ENCODE data around the gene ITGA3.

ITGA3 gene

GRCh38 chr17:50095626-50096037, 39.7 kb downstream of the ITGA3 start:
- no peak for DNase-seq

GRCh38 chr17:50096092-50096491, 40.2 kb downstream of the ITGA3 start:
- DNase-seq, result no peak

DNA sequence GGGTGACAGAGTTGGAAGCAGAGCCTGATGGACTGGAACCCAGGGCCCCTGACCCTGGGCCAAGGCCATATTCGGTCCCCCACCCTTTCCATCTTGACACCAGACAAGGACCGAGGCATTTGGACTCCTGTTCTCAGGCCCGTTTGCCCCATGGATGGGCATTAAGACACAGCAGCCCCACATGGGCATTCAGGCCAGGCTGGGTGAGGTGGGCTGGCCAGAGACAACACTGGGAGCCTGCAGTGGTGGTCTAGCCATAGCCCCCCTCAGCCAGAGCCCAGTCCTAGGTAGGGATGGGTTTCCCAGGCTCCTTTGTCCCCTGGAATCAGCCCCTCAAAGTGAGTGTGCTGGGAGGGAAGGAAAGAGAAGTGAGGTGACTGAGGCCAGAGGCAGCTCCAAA, 40.8 kb downstream of the ITGA3 start:
- no peak for DNase-seq

GRCh38 chr17:50097455-50097854, 41.5 kb downstream of the ITGA3 start:
- no peak for DNase-seq

GRCh38 chr17:50097926-50098325, 42.0 kb downstream of the ITGA3 start:
- no peak for DNase-seq

DNA sequence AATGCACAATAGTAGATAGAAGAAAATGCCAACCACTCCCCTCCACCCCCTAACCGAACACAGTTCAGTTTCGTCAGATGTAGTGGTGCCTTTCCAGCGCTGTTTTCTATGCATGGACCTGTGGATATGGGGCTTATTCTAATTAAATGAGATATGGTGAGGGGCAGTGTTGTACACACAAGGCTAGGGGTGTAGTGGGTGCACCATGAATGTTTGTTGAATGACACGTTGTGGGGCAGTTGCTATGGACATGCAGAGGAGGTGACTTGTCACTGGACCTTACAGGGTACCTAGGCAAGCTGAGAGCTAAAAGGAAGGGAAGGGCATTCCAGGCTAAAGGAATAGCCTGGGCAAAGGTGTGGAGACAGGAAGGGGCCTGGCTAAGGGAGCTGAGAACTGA, 42.7 kb downstream of the ITGA3 start:
- DNase-seq, result no peak

- DNase-seq, result no peak
Measured at GRCh38 chr17:50099003-50099402, 43.1 kb downstream of the ITGA3 start.

DNA sequence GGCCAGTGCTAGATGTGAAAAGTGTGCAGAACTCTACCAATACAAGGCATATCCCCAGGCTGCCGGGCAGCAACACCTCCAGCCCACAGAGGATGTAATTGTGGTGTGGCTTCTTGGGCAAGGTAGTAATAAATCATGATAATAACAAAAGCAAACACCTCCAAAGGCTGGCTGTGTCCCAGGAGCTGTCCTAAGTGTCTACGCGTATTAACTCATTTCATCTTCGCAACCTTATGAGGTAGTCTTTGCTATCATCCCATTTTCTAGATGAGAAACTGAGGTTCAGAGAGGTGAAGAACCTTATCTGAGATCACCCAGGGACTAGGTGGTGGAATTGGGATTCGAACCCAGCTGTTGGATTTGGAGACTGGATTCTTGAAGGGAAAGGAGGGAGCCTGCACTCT, 44.6 kb downstream of the ITGA3 start:
- DNase-seq, result no peak

DNA sequence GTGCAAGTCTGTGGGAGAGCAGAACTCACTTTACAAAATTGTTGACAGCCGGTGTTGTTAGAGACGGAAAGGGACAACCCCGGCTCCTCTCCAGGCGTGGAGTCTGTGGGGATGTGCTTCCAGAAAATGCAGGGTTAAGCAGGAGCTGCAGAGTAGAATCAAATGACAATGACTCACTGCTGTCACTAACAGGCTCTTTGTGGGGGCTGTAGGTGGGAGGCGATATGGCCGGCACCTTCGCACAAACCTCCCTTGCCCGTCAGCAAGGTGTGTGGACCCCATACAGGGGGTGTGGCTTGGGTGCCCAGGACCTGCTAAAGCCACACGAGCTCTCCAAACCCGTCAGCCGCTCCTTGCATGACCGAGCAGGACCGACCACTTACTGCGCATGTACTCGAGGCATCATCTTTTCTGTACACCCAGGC, 45.0 kb downstream of the ITGA3 start:
- no peak for DNase-seq

DNA sequence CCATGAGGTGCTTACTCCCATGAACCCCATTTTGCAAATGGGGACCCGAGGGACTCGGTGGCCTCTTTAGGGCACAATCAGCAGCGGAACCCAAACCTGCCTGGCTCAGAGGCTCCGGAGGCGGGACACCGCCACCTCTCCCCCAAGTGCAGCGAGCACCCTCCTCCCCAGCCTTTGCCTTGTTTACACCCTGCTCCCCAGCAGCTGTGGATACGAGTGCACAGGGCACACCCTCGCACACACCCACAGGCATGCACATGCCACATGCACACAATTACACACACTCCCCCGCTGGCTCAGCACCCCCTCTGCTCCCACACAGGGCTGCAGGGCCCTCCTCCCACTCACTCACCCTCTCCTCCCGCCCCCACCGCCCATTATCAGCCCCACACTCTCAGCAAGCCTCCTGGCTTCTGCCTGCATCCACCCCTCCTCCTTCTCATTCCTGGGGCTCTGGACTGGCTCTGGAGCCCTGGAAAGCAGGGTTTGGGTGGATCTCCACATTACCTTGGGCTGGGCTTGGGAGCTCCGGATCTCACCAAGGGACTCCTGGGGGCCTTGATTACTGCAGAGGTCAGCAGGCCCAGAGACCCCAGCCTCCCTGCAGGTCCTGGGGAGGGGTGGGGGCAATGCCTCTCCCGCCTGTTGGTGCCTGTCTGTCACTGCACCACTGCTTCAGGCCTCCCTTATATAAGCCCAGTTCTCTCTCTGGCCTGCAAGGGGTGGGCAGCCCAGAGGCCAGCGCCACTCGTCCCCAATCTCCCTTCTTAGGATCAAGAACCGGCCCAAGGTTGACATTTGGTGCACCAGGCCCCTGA, 45.6 kb downstream of the ITGA3 start:
- no peak for DNase-seq

GRCh38 chr17:50102164-50102991, 46.5 kb downstream of the ITGA3 start:
- DNase-seq, result no peak

- DNase-seq, result no peak
Measured at GRCh38 chr17:50103252-50103651, 47.3 kb downstream of the ITGA3 start.

DNA sequence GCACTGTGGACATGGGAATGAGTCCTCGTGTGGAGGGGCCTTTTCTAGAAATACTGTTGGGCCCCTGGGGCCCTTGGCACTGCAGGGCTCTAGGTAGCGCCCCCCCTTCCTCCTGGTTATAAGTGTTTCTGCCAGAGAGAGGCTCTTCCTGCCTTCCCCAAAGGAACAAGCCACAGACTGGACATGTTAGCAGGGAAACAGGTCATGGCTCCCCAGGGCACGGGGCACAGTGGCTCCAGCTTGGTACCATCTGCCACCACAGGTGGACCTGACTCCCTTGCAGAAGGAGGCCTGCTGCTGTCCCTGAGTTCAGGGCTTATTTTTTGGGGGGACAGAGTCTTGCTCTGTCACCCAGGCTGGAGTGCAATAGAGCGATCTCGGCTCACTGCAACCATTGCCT, 48.0 kb downstream of the ITGA3 start:
- no peak for DNase-seq

GRCh38 chr17:50105811-50106210, 49.9 kb downstream of the ITGA3 start:
- no peak for DNase-seq

- no peak for DNase-seq
Measured at GRCh38 chr17:50106393-50107131, 50.7 kb downstream of the ITGA3 start.

GRCh38 chr17:50107790-50108414, 52.0 kb downstream of the ITGA3 start:
- peak; percentile 67 for DNase-seq

DNA sequence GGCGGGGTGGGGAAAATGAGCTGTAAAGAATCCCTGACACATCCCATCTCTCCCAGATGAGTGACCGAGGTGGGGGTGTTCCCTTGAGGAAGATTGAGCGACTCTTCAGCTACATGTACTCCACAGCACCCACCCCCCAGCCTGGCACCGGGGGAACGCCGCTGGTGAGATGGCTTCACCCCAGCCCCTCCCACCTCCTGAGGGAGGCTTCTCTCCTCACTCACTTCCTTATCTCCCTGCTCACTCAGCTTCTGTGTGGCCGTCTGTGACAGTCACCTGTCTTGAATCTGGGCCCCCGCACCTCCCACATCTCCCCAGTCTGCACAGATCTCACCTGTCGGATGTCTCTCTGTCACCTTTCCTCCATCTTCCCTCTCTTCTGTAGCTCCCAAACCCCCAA, 52.6 kb downstream of the ITGA3 start:
- no peak for DNase-seq

- DNase-seq, result no peak
Measured at GRCh38 chr17:50109207-50109606, 53.3 kb downstream of the ITGA3 start.

DNA sequence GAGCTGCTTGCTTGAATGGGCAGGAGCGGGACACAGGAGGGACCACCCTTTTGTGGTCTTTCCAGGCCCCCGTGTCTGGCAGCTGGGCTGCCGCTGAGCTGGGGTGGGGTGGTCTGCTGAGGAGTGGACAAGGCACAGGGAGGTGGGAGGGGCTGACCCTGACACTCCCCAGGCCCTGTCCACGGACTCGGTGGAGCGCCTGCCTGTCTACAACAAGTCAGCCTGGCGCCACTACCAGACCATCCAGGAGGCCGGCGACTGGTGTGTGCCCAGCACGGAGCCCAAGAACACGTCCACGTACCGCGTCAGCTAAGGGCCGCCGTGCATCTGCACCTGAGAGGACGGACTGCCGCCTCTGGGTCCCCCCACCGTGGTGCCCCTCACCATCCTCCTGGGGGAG, 53.9 kb downstream of the ITGA3 start:
- no peak for DNase-seq

DNA sequence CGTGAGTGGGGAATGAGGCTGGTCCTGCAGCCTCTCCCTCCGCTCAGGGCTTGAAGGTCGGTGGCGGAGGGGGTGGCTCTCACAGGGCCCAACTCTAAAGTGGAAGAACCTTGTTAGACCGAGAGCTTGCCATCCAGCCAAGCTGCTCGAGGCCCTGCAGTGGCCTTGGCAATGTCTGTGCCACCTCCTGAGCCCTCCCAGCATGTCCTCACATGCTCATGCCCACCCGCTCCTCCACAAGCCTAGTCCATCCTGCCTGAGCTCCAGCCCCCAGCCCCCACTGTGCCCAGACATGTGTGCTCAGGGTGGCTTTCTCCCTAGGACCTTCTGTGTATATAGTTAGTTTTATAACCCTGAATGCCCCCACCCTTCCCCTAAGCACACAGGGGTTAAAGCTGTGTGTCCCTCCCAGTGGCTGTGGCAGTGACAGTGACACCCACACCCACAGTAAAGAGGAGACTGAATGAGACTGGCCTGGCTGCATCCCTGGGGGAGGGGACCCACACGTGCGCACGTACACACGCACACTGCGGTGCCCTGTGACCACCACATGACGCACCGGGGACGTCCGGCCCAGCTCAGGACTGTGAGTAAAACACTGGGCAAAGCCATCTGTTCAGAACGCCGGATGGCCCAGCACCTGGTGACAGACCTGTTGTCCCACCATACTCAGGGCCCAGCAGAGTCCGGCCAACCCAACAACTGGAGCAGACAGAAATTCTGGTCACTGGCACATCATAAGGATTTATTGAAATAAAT, 54.9 kb downstream of the ITGA3 start:
- no peak for DNase-seq

DNA sequence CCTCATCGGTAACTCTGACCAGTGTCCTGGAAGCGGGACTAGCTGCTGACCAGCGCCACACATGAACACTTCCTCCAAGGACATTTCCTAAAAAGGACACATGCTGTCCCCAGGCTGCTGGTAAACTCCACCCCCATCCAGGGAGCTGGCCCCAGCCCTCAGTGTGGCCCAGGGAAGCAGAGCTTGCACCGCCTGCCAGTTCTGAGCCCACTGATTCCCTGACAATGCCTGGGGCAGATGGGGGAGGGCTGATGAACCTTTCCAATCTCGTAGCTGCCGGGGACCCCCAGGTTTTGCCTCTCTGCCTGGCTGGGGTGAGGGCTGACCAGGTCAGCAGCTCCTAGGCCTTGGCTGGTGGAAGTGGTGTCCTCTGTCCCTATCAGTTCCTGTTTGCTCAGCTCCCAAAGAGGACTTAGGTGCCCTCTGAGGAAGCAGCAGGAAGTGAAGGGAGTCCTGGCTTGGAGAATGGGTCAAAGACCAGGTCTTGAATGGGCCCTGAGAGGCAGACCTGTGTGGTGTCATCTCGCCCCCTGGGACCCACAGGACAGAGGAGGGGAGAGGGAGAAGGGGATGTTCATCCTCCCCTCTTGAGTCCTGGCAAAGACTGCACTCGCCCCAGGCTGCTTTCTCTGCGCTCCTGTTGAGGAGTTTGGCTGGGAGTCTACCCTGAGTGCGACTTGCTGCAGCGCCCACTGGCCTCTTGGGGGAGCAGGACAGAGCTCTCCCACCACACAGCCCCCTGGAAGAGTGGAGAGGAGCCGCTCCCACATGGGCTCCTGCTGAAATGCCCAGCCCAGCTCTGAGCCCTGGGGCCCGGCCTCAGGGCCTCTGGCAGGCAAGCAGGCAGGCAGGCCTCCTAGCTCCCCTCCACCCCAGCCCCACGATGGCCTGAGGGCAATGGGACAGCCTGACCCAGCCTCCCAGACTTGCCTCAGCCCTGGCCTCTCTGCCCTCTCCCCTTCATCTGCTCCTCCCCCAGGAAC, 56.1 kb downstream of the ITGA3 start:
- DNase-seq, result no peak

Data from amniotic stem cell (primary cell).